Subcutaneous adipose tissue (tissue), 4 donors: ENCODE results near the gene ROR1. TPM values are rescaled to one million over a fixed set of nuclear protein-coding genes. Genes with fewer than 3 reads are reported as not detected.

Experiments
- CTCF ChIP-seq: fragments of 450-650 bp; IDR thresholded peaks from one replicate; pipeline ENCODE4 v1.5.1; 2016; ENCODE audit warnings: low read depth, mild to moderate bottlenecking, control low read depth, antibody characterized with exemption, moderate library complexity
- total RNA-seq, 4 donors: library from RNA; depleted of rRNA; stranded (reverse); fragments of >200 nt; gene quantifications; one replicate each; pipeline ENCODE4 v1.1.0, GENCODE V29; 2016

ROR1 gene
- total RNA-seq, 4 donors from 2014 or later: 5.8 to 10.2 (median 8.6) TPM

- no peak for TF ChIP-seq CTCF
Observed at GRCh38 chr1:64092851-64093371, 319.1 kb downstream of the ROR1 start.

- TF ChIP-seq CTCF: no peak
Observed at GRCh38 chr1:64093941-64094340, 320.1 kb downstream of the ROR1 start.

- TF ChIP-seq CTCF: no peak
Observed at GRCh38 chr1:64095832-64096231, 322.0 kb downstream of the ROR1 start.

GRCh38 chr1:64097859-64098258 is 324.0 kb downstream of the ROR1 start:
- no peak for TF ChIP-seq CTCF

- TF ChIP-seq CTCF: no peak
Observed at GRCh38 chr1:64098436-64098835, 324.6 kb downstream of the ROR1 start.

- no peak for TF ChIP-seq CTCF
Observed at GRCh38 chr1:64098846-64099582, 325.2 kb downstream of the ROR1 start.

GRCh38 chr1:64100791-64101190 is 327.0 kb downstream of the ROR1 start:
- TF ChIP-seq CTCF: no peak
